ENCODE measurements around the gene SYNGR2.
"Not testable (repeated sequence)": the region's sequence is repeated elsewhere in the genome, so short reads cannot be mapped to it uniquely, and the experiment has no call there.

SYNGR2 gene

DNA sequence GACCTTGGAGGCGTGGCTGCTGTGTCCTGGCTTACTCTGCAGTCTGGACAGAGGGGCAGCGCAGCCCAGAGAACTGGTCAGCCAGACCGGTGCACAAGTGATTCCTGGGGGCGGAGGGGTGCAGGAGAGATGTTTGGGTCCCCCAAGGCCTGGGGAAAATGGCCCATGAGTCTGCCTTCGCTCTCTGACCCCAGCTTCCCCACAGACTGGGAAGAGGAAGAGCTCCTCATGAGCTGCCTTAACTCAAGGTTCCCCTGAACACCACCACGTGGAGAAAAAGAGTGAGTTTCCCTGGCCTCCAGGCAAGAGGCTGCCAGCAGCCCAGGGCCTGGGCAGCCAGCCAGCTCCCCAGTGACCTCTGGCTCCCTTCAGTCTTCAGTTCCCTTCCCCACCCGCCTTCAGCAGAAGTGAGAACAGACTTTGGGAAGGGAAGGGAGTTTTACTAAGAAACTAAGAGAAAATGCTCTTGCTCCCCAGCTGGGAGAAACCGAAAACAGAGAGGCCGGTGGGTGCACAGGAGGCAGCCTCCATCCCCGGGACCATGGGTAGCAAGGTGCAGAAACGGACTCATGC, 24.1 kb upstream of the SYNGR2 start:
- DNase-seq, result no peak

DNA sequence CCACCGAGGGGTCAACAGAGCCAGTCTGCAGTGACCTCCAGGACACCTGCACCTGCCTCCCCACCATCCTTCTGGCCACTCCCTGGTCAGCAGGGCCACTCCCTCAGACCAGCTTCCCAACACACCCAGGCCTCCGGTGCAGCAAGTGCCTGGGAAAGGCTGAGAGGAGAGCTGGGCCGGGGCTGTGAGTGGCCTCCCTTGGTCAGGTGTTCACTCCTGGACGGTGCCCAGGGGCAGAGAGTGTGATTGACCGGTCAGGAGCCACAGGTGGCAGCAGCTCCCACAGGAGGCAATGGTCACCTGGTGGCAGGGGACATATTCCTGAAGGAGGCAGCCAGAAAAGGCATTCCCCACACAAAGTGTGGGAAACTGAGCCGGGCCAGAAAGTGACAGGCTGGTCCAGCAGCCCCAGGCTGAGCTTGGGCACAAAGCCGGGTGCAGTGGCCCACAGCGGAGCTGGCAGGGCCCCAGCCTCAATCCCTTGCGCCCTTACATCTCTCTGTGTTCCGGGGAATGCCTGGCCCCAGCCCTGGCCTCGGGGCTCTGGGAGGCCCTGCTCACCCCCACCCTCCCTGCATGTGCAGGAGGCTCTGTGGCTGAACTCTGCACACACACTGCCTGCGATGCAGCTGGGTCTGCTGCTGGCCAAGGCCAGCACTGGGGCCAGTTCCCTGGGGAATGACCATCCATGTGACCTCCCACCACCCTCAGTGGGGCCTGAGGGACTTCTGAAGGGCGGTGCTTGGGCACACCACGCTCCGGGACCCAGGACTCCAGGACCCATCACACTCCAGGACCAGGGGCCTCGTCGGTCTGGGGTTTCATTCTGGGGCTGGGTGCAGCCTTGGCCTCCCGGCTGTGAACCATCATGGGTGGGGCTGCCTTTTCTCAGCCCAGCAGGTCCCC, 23.4 kb upstream of the SYNGR2 start:
- DNase-seq, result no peak

DNA sequence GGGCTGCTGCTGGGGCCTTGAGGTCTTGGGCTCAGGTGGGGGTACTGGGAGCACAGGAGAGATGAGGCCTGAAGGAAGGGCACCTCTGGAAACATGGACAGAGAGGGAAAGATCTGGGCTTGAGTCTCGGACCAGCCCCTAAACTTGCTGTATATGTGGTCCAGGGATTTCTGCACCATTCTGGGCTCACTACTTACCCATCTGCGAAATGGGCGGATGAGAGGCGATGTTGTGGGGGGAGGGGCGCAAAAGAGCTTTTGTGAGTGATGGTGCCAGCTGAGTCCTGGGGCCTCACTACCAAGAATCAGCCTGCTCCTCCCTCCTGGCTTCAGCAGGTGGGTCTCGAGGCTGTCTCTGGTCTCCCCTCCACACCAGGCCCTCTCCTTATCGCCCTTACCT, 21.9 kb upstream of the SYNGR2 start:
- no peak for DNase-seq

DNA sequence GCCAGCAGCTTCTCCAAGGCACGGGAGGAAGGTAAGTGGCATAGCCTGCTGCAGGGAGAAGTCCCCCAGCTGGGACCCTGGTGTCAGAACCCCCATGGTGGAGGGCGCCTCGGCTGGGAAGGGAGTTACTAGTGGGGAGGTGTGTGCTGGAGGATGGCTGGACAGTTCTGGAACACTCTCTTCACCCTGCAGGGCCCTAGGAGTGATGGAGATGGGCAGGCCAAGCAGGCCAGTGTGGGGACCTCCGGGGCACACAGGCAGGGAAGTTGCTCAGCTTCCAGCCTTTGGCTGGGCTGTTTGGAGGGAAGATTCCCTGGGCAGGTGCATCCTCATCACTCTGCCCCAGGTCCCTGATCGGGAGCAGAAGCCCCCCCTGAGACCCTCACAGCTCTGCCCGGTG, 21.5 kb upstream of the SYNGR2 start:
- no peak for DNase-seq

DNA sequence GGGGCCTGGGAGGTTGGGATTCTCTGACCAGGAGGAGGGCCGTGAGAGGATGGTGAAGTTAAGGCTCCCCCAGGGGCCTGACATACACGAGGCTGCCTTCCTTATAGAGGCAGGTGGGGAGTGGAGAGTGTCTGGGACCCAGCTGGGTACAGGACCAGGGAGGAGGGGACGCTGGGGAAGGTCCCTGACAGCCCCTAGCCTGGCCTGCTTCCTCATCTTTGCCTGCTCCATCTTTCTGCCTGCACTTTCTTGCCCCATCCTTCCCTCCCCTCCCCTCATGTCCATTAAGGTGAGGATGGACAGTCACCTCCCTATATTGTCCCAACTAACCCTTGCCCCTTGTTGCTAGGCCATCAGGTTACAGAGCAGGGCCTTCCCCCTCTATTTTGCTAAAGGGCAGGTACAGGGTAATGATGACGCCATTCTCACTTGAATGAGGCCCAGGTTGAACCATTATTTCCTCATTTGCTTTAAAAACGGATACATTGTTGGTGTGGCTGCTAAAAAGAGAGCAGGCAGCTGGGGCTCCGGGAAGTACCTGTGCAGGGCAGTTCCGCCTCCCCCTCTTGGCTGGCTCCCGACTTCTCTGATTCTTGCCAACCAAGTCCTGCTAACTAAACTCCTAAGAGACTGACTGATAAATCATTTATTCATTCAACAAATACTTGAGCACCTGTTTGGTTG, 20.9 kb upstream of the SYNGR2 start:
- no peak for DNase-seq

DNA sequence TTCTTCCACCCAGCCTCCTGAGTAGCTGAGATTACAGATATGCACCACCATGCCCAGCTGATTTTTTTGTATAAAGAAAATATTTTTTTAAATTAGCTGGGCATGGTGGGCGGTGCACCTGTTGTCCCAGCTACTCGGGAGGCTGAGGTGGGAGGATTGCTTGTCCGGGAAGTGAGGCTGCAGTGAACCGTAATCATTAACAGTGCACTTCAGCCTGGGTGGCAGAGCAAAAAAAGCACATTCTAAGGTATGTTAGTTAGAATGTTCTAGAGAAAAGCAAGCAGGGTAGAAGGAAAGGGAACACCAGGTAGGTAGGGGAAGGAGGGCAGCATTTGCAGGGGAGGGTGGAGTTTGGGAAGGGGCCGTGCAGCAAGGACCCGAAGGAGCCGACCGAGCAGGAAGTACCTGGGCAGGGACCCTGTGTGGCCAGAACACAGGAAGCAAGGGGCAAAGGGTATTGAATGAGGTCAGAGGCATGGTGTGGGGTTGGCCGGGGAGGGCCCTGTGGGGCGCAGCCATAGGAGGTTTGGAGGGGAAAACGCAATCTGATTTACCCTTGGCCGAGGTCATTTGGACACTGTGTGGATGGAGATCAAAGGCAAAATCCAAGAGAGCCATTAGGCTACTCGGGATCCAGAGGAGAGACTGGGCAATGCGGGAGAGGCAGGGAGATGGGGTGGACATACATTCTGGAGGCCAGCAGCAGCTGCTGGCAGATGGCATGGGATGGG, 19.9 kb upstream of the SYNGR2 start:
- DNase-seq, result no peak

DNA sequence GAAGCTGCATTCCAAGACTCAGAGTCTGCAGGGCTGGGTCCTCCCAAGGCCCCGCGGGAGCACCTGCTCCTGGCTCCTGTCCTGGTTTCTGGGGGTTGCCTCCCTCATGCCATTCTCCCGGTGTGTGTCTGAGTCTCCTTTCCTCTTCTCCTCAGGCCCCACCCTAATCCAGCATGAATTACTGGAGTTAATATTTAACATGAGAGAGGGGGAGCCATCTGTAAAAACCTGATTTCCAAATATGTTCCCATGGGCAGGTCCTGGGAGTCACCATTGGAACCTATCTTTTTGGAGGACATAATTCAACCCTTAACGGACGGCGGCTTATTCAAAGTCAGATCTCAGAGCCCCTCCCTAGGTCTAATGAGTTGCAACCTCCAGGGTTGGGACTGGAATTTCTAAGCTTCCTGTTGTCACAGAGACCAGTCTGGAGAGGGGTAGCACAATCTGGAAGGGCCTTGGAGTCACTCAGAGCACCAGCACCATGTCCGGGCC, 16.8 kb upstream of the SYNGR2 start:
- DNase-seq, result no peak

DNA sequence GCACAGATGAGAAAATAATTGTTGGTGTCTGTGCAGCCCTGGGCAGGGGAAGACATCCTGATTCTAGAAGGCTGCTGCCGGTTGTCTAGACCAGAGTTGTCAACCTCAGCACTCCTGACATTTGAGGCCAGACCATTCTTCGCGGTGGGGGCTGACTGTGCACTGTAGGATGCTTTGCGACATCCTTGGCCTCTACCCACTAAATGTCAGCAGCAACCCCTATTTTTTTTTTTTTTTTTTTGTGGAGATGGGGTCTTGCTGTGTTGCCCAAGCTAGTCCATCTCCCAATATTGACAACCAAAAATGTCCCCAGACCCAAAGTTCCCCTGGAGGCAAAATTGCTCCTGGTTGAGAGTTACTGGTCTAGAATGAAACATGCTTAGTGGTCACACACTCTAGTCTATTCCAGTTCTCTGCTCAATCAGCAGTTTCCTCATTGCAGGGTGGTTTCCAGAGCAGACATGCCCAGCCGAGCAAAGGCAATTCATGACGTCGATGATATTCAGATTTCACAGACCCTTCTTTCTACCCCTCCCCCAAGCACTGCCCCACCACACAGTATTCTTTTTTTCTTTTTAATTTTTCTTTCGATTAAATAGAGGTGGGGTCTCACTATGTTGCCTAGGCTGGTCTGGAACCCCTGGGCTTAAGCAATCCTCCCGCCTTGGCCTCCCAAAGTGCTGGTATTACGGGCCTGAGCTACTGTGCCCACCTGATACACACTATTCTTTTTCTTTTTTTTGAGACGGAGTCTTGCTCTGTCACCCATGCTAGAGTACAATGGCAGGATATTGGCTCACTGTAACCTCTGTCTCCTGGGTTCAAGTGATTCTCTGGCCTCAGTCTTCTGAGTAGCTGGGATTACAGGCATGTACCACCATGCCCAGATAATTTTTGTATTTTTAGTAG, 13.2 kb upstream of the SYNGR2 start:
- DNase-seq, result no peak

DNA sequence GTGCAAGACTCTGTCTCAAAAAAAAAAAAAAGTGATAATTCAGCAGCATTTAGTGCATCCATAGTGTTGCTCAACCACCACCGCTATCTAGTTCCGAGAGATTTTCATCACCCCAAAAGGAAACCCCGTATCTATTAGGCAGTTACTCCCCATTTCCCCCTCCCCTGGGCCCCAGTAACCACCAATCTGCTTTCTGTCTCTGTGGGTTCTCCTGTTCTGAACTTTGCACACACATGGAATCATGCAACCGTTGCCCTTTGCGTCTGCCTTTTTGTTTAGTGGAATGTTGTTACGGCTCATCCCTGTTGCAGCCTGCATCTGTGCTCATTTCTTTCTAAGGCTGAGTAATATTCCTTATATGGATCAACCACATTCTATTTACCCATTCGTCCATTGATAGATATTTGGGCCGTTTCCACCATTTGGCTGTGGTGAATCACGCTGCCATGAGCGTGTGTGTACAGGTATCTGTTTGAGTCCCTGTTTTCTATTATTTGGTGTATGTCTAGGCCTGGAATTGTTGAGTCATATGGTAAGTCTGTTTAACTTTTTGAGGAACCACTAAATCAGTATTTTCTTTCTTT, 8.7 kb upstream of the SYNGR2 start:
- no peak for DNase-seq

DNA sequence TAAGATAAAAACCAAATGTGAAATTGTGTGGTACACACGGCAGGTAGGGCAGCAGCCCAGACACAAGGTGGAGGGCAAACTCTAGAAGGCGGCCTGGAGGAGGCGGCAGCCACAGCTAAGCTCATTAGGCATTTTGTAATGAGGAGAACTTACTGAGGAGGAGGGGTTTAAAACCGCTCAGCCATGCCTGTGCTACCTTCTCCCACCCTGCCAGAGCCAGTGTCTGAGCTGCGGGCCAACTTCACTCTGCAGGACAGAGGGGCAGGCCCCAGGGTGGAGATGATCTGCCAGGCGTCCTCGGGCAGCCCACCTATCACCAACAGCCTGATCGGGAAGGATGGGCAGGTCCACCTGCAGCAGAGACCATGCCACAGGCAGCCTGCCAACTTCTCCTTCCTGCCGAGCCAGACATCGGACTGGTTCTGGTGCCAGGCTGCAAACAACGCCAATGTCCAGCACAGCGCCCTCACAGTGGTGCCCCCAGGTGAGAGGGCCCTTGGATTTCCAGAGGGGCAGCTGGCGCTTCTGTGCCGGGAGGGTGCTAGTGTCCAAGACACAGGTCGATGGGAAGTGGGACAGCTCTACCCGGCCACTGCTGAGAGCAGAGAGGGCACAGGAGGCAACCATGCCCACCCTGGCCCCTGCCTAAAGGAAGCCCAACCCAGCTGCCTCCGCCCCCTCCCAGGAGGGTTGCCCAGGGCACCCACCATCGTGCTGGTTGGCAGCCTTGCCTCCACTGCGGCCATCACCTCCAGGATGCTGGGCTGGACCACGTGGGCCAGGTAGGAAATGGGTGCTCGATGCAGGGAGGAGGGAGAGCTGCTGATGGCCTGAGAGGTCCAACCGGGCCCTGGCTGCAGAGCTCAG, 4.3 kb upstream of the SYNGR2 start:
- DNase-seq, result no peak

DNA sequence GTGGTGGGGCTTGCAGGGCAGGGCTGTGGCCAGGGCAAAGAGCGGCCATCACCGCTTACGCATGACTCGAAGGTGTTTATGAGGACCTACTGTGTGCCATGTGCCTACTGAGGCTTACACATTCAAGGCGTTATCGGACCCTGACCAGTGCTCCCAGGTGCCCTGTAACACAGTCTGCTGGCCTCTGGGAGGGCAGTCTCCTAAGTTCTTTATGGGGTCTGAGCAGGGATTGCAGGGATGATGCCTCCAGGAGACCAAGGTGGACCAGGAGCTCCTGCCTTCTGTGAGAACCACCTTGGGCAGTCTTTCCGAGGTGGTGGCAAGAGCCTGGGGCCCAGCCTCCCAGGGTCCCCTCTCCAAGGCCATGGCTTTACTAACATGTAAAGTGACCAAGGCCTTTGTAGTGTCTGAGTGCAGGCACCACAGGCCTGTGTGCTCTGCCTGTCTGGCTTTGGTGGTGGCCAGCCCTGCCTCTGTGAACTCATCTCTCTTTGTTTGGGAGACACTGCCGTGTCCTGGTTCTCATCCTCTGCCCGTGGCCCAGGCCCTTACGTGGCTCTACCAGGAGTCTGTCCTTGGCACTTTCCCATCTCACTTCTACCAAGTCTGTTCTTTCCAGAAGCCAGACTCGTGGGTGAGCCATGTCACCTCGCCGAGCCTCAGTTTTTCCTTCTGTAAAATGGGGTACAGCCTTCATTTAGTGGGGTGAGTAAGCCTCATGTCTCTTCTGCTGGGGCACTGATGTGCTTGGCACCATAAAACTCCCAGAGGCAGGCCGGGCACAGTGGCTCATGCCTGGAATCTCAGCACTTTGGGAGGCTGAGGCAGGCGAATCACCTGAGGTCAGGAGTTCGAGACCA, 3.4 kb upstream of the SYNGR2 start:
- no peak for DNase-seq

DNA sequence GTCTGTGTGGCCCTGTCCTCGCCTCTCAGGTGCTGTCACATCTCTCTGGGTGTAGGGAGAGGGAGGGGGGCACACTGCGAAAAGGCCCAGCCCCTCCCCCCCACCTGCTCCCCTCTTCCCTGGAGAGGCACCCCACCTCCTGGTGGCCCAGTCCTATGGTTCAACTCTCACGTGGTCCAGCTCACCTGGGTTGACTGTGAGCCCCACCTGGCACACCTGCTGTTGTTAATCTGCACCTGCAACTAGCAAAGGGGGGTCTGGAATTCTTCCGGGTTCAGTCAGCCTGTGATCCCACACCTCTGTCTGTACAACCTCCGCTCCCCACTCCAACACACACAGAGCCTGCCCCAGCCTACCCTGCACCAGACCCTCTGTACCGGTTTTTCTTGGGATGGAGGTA, 2.0 kb upstream of the SYNGR2 start:
- DNase-seq, result no peak

DNA sequence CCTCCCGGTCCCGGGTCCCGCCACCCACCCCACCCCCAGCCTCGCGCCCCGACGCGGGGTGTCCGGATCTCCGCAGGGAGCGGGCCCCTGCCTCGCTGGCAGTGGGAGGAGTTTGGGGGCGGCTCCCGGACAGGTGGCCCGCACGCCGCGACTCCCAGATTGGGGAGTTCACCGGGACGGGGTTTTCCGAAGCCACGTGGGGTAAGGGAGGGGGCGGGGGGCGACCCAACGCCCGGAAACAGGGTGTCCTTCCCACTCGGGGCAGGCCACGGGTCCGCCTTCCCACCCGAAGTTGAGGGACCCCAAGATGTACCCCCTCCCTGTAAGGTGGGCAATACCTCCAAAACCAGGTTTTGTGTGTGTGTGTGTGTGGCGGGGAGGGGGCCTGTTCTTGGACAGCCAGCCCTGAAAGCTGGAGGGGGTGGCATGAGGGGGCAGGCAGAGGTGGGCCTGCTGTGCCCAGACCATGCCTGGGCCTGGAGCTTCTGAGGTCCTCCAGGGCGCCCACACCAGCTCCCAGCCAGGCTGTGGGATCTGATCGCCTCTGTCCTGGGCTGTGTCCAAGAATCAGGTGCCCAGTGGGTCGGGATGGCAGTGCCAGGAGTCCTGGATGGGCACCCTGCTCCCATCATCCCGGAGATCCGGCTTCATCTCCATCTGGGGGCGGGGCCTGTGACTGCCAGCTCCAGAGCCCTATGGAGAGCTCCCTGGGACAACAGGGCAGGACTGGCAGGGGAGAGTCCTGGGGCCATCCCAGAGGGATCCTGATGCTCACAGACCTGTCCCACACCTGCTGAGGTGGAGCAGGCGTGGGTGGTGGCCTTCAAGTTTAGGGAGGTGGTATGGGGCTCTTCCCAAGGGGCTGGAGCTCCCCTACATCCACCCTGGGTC, 767 bp downstream of the SYNGR2 start:
- peak; percentile 67 for DNase-seq

DNA sequence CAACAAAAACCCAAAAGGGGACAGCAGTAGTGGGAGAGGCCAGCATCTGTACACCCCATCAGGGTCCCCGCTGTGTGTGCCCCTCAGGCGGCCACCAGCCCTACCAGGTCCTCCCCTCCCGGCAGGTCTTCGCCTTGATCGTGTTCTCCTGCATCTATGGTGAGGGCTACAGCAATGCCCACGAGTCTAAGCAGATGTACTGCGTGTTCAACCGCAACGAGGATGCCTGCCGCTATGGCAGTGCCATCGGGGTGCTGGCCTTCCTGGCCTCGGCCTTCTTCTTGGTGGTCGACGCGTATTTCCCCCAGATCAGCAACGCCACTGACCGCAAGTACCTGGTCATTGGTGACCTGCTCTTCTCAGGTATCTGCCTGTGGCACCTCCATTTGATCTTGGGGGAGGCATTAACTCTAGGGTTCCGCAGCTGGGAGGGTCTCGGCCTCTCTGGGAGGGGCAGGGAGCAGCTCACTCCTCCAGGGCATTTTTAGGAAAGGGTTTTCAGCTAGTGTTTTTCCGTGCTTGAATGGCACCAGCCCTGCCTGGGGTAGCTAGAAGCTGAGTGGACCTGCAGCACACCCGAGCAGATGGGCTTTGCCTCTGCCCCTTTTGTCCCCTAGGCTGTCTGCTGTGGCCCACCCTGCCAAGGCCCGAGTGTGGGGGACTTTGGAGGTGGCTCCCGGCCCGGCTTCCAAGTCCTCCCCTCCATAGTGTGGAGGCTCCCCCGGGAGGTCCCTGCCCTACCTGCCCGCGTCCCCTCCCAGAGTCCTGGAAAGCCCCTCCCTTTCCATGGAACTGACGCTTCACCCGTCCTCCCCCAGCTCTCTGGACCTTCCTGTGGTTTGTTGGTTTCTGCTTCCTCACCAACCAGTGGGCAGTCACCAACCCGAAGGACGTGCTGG, 2.6 kb downstream of the SYNGR2 start:
- DNase-seq, result peak; percentile 41

DNA sequence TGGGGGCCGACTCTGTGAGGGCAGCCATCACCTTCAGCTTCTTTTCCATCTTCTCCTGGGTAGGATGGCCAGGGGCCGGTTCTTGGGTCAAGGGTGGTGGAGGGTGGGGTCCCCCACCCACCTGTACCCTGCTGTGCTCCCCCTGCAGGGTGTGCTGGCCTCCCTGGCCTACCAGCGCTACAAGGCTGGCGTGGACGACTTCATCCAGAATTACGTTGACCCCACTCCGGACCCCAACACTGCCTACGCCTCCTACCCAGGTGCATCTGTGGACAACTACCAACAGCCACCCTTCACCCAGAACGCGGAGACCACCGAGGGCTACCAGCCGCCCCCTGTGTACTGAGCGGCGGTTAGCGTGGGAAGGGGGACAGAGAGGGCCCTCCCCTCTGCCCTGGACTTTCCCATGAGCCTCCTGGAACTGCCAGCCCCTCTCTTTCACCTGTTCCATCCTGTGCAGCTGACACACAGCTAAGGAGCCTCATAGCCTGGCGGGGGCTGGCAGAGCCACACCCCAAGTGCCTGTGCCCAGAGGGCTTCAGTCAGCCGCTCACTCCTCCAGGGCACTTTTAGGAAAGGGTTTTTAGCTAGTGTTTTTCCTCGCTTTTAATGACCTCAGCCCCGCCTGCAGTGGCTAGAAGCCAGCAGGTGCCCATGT, 3.3 kb downstream of the SYNGR2 start:
- DNase-seq, result not testable (repeated sequence)

DNA sequence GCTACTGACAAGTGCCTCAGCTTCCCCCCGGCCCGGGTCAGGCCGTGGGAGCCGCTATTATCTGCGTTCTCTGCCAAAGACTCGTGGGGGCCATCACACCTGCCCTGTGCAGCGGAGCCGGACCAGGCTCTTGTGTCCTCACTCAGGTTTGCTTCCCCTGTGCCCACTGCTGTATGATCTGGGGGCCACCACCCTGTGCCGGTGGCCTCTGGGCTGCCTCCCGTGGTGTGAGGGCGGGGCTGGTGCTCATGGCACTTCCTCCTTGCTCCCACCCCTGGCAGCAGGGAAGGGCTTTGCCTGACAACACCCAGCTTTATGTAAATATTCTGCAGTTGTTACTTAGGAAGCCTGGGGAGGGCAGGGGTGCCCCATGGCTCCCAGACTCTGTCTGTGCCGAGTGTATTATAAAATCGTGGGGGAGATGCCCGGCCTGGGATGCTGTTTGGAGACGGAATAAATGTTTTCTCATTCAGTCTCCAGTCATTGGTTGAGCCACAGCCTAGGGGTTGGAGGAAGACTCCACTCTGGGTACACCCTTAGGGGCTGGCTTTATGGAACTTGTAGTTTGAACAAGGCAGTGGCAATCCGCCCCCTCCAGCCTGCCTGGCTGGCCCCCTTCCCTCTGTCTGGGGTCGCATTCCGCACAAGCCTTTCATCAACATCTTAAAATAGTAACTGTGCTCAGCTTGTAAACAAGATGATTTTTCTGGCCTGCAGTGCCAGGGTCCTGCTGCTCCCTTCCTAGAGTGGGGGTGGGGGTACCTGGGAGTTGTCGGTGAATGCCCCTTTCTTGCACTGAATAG, 4.1 kb downstream of the SYNGR2 start:
- DNase-seq, result no peak
